ENCODE measurements around the gene PCDHGA6. TPM values are rescaled to one million over a fixed set of nuclear protein-coding genes. Genes with fewer than 3 reads are reported as not detected.

PCDHGA6 gene
- total RNA-seq, 1 experiment from 2014 or later: 0.07 TPM

- no TSS peak for BruUV-seq (replicated peaks)
These were observed 28.4 kb upstream of the PCDHGA6 start for GRCh38 chr5:141345327-141345726.

More at GRCh38 chr5:141345327-141345726, 28.4 kb upstream of the PCDHGA6 start:
- Histone ChIP-seq H3K9me2 (ENCODE audit: insufficient read depth) (no peaks in the 10 kb centered on the region), H2AFZ (ENCODE audit: low read depth, low read length, poor library complexity, severe bottlenecking) (no peak overlapping the region), H4K20me1 (ENCODE audit: insufficient read depth) (no peaks in the 10 kb centered on the region), H3K36me3 (ENCODE audit: control insufficient read depth in 1 of 2, insufficient read depth in 2 of 2, low read length in 2 of 2) (no peaks in the 10 kb centered on the region), H3K4me2 (ENCODE audit: low read length) (no peak overlapping the region), H3K27ac (ENCODE audit: low read depth, low read length) (no peak overlapping the region), H3K4me3 (replicated peaks in 1 of 2; ENCODE audit: low read depth in 1 of 2, low read length in 2 of 2) (no peak overlapping the region), H3K4me1 (ENCODE audit: control insufficient read depth in 1 of 2, insufficient read depth in 2 of 2, low read length in 2 of 2) (no peaks in the 10 kb centered on the region), H3K27me3 (ENCODE audit: insufficient read depth, low read length) (no peaks in the 10 kb centered on the region), H3K79me2 (ENCODE audit: insufficient read depth, low read length) (no peaks in the 10 kb centered on the region), H3K9me3 (ENCODE audit: control insufficient read depth in 1 of 2, insufficient read depth in 1 of 2, low read depth in 1 of 2, low read length in 2 of 2) (peaks cover 4% of the 10 kb centered on the region in 2 experiments; a peak in 2 of 4 replicates), H3K9ac (ENCODE audit: low read length) (no peak overlapping the region)
- ChIA-PET POLR2A (no interaction called here), CTCF (no interaction called here), RAD21 (ENCODE audit: low non-redundant PET in 1 of 2, low total read pairs in 2 of 2, uncharacterized antibody in 2 of 2, unreplicated experiment in 2 of 2) (no interaction called here)
- DNase-seq (ENCODE audit: low read depth, low spot score) (no peak), ATAC-seq (no peak)
- TF ChIP-seq SRF (IDR thresholded peaks at IDR 0.05; ENCODE audit: low read depth) (no peak), ZBTB33 (IDR thresholded peaks at IDR 0.05; ENCODE audit: extremely low read depth, insufficient replicate concordance, low read length) (no peak), ZFX (IDR thresholded peaks at IDR 0.05) (no peak), SIN3A (IDR thresholded peaks at IDR 0.05; ENCODE audit: low read depth) (no peak), POLR2AphosphoS5 (IDR thresholded peaks at IDR 0.05; ENCODE audit: low read depth, low read length) (no peak), ELF1 (IDR thresholded peaks at IDR 0.05; ENCODE audit: borderline replicate concordance, low read depth) (no peak), JUND (IDR thresholded peaks at IDR 0.05) (no peak), REST (IDR thresholded peaks at IDR 0.05; ENCODE audit: low read depth) (no peak), TCF7L2 (IDR thresholded peaks at IDR 0.05; ENCODE audit: borderline replicate concordance, extremely low read depth, insufficient read depth, insufficient read length) (no peak), MAX (IDR thresholded peaks at IDR 0.05) (no peak), EZH2 (IDR thresholded peaks at IDR 0.05) (no peak), EZH2phosphoT487 (IDR thresholded peaks at IDR 0.05; ENCODE audit: borderline replicate concordance) (no peak), POLR2A (IDR thresholded peaks at IDR 0.05; ENCODE audit: borderline replicate concordance, extremely low read depth, insufficient read depth, insufficient read length) (no peak)
- TF ChIP-seq, protein P1, sequence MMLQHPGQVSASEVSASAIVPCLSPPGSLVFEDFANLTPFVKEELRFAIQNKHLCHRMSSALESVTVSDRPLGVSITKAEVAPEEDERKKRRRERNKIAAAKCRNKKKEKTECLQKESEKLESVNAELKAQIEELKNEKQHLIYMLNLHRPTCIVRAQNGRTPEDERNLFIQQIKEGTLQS (IDR thresholded peaks at IDR 0.05): no peak
- intact Hi-C loops (cut with micrococcal nuclease): no loop called here
